Activated CD8-positive, alpha-beta T cell treated with anti-CD3 and anti-CD28 coated beads, Interleukin-2, amount 10 ng/mL, durations not matched to agents 7 days and 5 days (primary cell): ENCODE data around the gene VPS9D1. TPM values are rescaled to one million over a fixed set of nuclear protein-coding genes. Genes with fewer than 3 reads are reported as not detected.
A peak's percentile ranks its signal among the peaks of the same experiment; 100 is the strongest.

Experiments used
- ATAC-seq: fragments of 150-1000 bp; cut with Tn5 transposase; one replicate; pipeline ENCODE4 v1.10.0; 2021; ENCODE audit warnings: moderate library complexity
- CTCF ChIA-PET: fragments of 350-600 bp; sonication (Branson Sonifier 250); formaldehyde crosslinking; loops from one replicate; lab custom pipeline; 2021; ENCODE audit warnings: antibody characterized with exemption; lab: Charles Lee
- POLR2A ChIA-PET: fragments of 350-600 bp; sonication (Branson Sonifier 250); formaldehyde crosslinking; loops from one replicate; lab custom pipeline; 2021; ENCODE audit warnings: antibody characterized with exemption; lab: Charles Lee
- DNase-seq: peaks from one replicate; pipeline ENCODE4 v3.0.0-alpha.2; 2020
- H3K27ac Mint-ChIP-seq: one replicate; pipeline ENCODE4 v1.8.0; 2021; ENCODE audit warnings: mild to moderate bottlenecking, mixed read lengths
- H3K27me3 Mint-ChIP-seq: one replicate; pipeline ENCODE4 v1.8.0; 2021; ENCODE audit warnings: low read depth, mixed read lengths
- H3K36me3 Mint-ChIP-seq: one replicate; pipeline ENCODE4 v1.8.0; 2021; ENCODE audit warnings: low read depth, mixed read lengths
- H3K4me1 Mint-ChIP-seq: one replicate; pipeline ENCODE4 v1.8.0; 2021; ENCODE audit warnings: low read depth, mixed read lengths
- H3K4me3 Mint-ChIP-seq: one replicate; pipeline ENCODE4 v1.8.0; 2021; ENCODE audit warnings: mild to moderate bottlenecking, mixed read lengths
- H3K9me3 Mint-ChIP-seq: one replicate; pipeline ENCODE4 v1.8.0; 2022; ENCODE audit warnings: mixed read lengths; ENCODE audit not compliant: insufficient read depth
- total RNA-seq, 2 experiments: library from RNA; stranded (reverse); gene quantifications; one replicate each; pipeline ENCODE4 v1.2.3, GENCODE V29; 2021

The VPS9D1 gene
- total RNA-seq, 2 experiments from 2014 or later: 6.6 to 7.5 TPM

GRCh38 chr16:89744813-89745212 lies 24.1 kb upstream of the VPS9D1 start:
- no peak for ATAC-seq
- POLR2A ChIA-PET: interaction anchor here (1.2 kb wide), 1 partner anchor 20 kb away, joined by 4 read pairs; no protein-coding TSS in a partner anchor
- peaks cover 2% of the 10 kb centered on the region for H3K4me1 Mint-ChIP-seq
- H3K27ac Mint-ChIP-seq: no peak overlapping the region
- H3K9me3 Mint-ChIP-seq: no peaks in the 10 kb centered on the region
- no peak for DNase-seq
- CTCF ChIA-PET: no interaction called here
- H3K36me3 Mint-ChIP-seq: peaks cover 59% of the 10 kb centered on the region
- no peaks in the 10 kb centered on the region for H3K27me3 Mint-ChIP-seq
- no peak overlapping the region for H3K4me3 Mint-ChIP-seq

- CTCF ChIA-PET: interaction anchor here (1.1 to 3.2 kb wide), 4 partner anchors 37 to 118 kb away, joined by 3 to 21 read pairs (median 8); no protein-coding TSS in a partner anchor
- H3K36me3 Mint-ChIP-seq: peaks cover 62% of the 10 kb centered on the region
Measured at GRCh38 chr16:89742948-89743347, 22.2 kb upstream of the VPS9D1 start.

GRCh38 chr16:89741342-89742014 lies 20.8 kb upstream of the VPS9D1 start:
- peaks cover 70% of the 10 kb centered on the region for H3K36me3 Mint-ChIP-seq
- peak overlapping the region; percentile 66 for H3K27ac Mint-ChIP-seq
- ATAC-seq: no peak
- ChIA-PET POLR2A (interaction anchor here (1.0 to 7.6 kb wide), 2 partner anchors 18 to 24 kb away, joined by 5 to 42 read pairs; no protein-coding TSS in a partner anchor), CTCF (interaction anchor here (0.9 to 3.2 kb wide), 5 partner anchors 11 to 119 kb away, joined by 3 to 21 read pairs (median 4); no protein-coding TSS in a partner anchor)
- H3K4me1 Mint-ChIP-seq: peaks cover 22% of the 10 kb centered on the region
- no peak overlapping the region for H3K4me3 Mint-ChIP-seq
- no peak for DNase-seq
- H3K9me3 Mint-ChIP-seq: no peaks in the 10 kb centered on the region
- no peaks in the 10 kb centered on the region for H3K27me3 Mint-ChIP-seq

More at GRCh38 chr16:89742948-89743347, 22.2 kb upstream of the VPS9D1 start:
- no peak for ATAC-seq
- POLR2A ChIA-PET: no interaction called here
- Mint-ChIP-seq H3K27me3 (no peaks in the 10 kb centered on the region), H3K27ac (no peak overlapping the region), H3K9me3 (no peaks in the 10 kb centered on the region), H3K4me3 (no peak overlapping the region), H3K4me1 (peaks cover 7% of the 10 kb centered on the region)
- DNase-seq: no peak

- H3K9me3 Mint-ChIP-seq: no peaks in the 10 kb centered on the region
- peaks cover 28% of the 10 kb centered on the region for H3K4me1 Mint-ChIP-seq
- peaks cover 75% of the 10 kb centered on the region for H3K36me3 Mint-ChIP-seq
- ATAC-seq (no peak), DNase-seq (no peak)
- H3K27me3 Mint-ChIP-seq: no peaks in the 10 kb centered on the region
- CTCF ChIA-PET: no interaction called here
- H3K4me3 Mint-ChIP-seq: no peak overlapping the region
- peak overlapping the region; percentile 16 for H3K27ac Mint-ChIP-seq
- POLR2A ChIA-PET: interaction anchor here (1.2 to 7.6 kb wide), 4 partner anchors 8 to 33 kb away, joined by 4 to 42 read pairs (median 6); no protein-coding TSS in a partner anchor
Measured at GRCh38 chr16:89739383-89739782, 18.7 kb upstream of the VPS9D1 start.

DNA sequence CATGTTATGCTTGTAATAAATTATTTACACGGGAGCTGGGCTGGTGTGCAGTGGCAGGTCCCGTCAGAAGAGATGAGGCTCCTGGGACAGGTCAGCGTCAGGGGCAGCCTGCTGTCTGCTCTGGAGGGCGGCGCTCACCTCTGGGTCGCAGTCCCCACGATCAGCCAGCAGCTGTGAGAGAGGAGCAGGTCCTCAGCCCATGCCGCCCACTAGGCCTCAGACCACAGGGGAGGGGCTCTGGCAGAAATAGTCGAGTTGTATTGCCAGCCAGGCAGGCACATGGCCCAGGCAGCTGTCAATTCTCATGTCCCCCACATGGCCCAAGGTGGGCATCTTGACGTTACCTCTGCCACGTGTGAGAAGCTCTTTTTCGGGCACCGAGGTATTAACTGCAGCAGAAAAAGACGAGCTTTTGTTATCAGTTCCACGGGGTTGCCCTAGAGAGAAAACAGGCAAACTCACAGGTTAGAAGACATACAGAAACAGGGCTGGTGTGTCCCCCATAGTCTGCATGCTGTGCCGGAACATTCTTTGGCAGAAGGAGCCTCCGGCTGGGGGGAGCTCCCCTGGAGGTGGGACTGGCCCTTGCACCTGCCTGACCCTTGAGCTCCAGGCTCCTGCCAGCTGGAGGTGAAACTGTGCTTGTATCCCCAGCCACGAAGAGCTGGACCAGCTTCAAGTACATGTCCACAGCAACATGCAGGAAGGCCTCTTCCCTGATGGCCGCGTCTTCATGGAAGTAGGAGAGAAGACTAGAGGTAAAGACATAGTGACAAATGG lies 18.0 kb upstream of the VPS9D1 start:
- DNase-seq: no peak
- ATAC-seq: no peak
- no peaks in the 10 kb centered on the region for H3K9me3 Mint-ChIP-seq
- H3K27me3 Mint-ChIP-seq: no peaks in the 10 kb centered on the region
- no peak overlapping the region for H3K4me3 Mint-ChIP-seq
- H3K4me1 Mint-ChIP-seq: peaks cover 29% of the 10 kb centered on the region
- H3K36me3 Mint-ChIP-seq: peaks cover 76% of the 10 kb centered on the region
- ChIA-PET POLR2A (interaction anchor here (1.2 to 7.6 kb wide), 4 partner anchors 9 to 32 kb away, joined by 4 to 42 read pairs (median 6); no protein-coding TSS in a partner anchor), CTCF (interaction anchor here (0.8 kb wide), 1 partner anchor 33 kb away, joined by 4 read pairs; no protein-coding TSS in a partner anchor)
- H3K27ac Mint-ChIP-seq: no peak overlapping the region

DNA sequence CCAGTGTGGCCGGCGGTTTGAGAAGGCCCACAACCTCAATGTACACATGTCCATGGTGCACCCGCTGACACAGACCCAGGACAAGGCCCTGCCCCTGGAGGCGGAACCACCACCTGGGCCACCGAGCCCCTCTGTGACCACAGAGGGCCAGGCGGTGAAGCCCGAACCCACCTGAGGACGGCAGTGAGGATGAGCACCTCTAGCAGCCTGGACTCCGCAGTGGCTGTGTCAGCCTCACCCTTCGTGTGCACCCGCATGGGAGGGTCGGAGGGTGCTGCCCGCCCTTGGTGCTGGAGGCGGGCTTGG lies 17.3 kb upstream of the VPS9D1 start:
- ATAC-seq (no peak), DNase-seq (no peak)
- Mint-ChIP-seq H3K36me3 (peaks cover 77% of the 10 kb centered on the region), H3K27me3 (no peaks in the 10 kb centered on the region), H3K27ac (peak overlapping the region; percentile 71), H3K9me3 (no peaks in the 10 kb centered on the region), H3K4me3 (no peak overlapping the region), H3K4me1 (peaks cover 29% of the 10 kb centered on the region)
- ChIA-PET CTCF (no interaction called here), POLR2A (interaction anchor here (1.9 to 7.6 kb wide), 2 partner anchors 9 to 14 kb away, joined by 6 to 42 read pairs; no protein-coding TSS in a partner anchor)

DNA sequence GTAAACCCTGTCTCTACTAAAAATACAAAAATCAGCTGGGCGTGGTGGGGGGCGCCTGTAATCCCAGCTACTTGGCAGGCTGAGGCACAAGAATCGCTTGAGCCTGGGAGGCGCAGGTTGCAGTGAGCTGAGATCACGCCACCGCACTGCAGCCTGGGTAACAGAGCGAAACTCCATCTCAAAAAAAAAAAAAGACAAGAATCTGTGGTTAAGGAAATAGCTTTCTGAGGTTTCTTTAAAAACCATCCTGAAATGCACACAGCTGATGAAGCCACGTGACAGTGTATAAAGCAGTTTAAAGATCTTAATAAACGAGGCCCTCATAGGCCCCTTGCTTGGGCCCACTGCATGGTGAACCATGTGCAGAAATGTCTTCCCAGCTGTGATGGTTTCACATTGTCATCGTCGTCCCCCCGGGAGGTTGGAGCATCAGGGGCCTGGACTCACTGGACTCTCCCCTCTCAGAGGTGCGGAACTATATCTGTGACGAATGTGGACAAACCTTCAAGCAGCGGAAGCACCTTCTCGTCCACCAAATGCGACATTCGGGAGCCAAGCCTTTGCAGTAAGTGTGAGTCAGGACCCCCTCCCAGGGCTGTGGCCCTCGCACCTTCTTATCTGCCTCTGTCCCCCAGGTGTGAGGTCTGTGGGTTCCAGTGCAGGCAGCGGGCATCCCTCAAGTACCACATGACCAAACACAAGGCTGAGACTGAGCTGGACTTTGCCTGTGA lies 16.8 kb upstream of the VPS9D1 start:
- Mint-ChIP-seq H3K9me3 (no peaks in the 10 kb centered on the region), H3K36me3 (peaks cover 79% of the 10 kb centered on the region), H3K27ac (peak overlapping the region; percentile 71), H3K4me3 (peak overlapping the region; percentile 15), H3K4me1 (peaks cover 32% of the 10 kb centered on the region), H3K27me3 (no peaks in the 10 kb centered on the region)
- POLR2A ChIA-PET: interaction anchor here (1.9 to 7.6 kb wide), 2 partner anchors 8 to 14 kb away, joined by 6 to 42 read pairs; no protein-coding TSS in a partner anchor
- peak; percentile 63 for ATAC-seq
- CTCF ChIA-PET: interaction anchor here (0.7 to 2.5 kb wide), 7 partner anchors 13 to 173 kb away, joined by 3 to 12 read pairs (median 3); partner anchors contain the start of gene FANCA
- peak; percentile 70 for DNase-seq

GRCh38 chr16:89736554-89736953 lies 15.9 kb upstream of the VPS9D1 start:
- DNase-seq (no peak), ATAC-seq (no peak)
- peak overlapping the region; percentile 71 for H3K27ac Mint-ChIP-seq
- POLR2A ChIA-PET: interaction anchor here (7.6 kb wide), 1 partner anchor 13 kb away, joined by 42 read pairs; no protein-coding TSS in a partner anchor
- peaks cover 36% of the 10 kb centered on the region for H3K4me1 Mint-ChIP-seq
- H3K9me3 Mint-ChIP-seq: no peaks in the 10 kb centered on the region
- peaks cover 84% of the 10 kb centered on the region for H3K36me3 Mint-ChIP-seq
- no peaks in the 10 kb centered on the region for H3K27me3 Mint-ChIP-seq
- CTCF ChIA-PET: interaction anchor here (1.1 to 2.5 kb wide), 4 partner anchors 18 to 174 kb away, joined by 3 to 12 read pairs (median 6); no protein-coding TSS in a partner anchor
- H3K4me3 Mint-ChIP-seq: no peak overlapping the region

DNA sequence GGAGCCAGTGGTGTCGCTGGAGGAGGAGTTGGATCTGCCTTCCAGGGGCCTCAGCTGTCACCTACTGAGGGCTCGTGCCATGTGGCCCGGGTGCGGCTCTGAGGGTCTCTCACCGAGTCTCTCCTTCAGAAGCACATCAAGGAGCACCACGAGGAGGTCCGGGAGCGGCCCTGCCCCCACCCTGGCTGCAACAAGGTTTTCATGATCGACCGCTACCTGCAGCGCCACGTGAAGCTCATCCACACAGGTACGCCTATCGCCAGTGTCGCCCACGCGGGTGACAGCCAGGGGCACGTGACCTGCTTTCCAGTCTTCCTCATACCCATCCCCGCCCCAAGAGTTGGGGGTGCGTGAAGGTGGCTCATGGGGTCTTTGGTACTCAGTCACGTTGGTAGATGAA lies 13.1 kb upstream of the VPS9D1 start:
- no peaks in the 10 kb centered on the region for H3K27me3 Mint-ChIP-seq
- H3K4me1 Mint-ChIP-seq: peaks cover 43% of the 10 kb centered on the region
- peaks cover 84% of the 10 kb centered on the region for H3K36me3 Mint-ChIP-seq
- no peak overlapping the region for H3K27ac Mint-ChIP-seq
- POLR2A ChIA-PET: interaction anchor here (1.5 kb wide), 1 partner anchor 9 kb away, joined by 6 read pairs; no protein-coding TSS in a partner anchor
- H3K9me3 Mint-ChIP-seq: no peaks in the 10 kb centered on the region
- DNase-seq: no peak
- no peak for ATAC-seq
- CTCF ChIA-PET: interaction anchor here (1.2 kb wide), 1 partner anchor 28 kb away, joined by 3 read pairs; no protein-coding TSS in a partner anchor
- H3K4me3 Mint-ChIP-seq: no peak overlapping the region

DNA sequence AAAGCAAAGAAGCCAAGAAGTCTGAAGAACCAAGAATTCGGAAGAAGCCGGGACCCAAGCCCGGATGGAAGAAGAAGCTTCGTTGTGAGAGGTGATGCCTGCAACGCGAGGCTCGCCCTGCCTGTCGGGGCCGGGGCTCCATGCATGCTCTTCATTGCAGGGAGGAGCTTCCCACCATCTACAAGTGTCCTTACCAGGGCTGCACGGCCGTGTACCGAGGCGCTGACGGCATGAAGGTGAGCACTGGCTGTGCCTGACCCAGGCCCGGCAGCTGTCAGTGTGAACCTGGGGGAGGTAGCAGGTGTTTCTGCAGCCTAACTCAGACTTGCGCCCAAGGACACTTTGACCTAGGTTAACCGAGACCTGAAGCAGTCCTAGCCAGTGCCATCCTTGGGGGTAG lies 12.6 kb upstream of the VPS9D1 start:
- CTCF ChIA-PET: interaction anchor here (1.2 kb wide), 1 partner anchor 28 kb away, joined by 3 read pairs; no protein-coding TSS in a partner anchor
- H3K27me3 Mint-ChIP-seq: no peaks in the 10 kb centered on the region

DNA sequence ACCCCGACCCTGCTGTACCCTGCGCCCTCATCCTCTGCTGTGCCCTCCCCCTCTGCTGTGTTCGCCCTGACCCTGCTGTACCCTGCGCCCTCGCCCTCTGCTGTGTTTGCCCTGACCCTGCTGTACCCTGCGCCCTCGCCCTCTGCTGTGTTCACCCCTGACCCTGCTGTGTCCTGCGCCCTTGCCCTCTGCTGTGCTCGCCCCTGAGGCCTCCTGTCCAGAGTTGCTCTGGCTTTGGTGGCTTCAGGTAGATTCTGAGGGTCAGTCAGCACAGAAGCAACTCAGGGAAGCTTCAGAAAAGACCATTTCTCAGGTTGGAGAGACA lies 12.2 kb upstream of the VPS9D1 start:
- POLR2A ChIA-PET: interaction anchor here (0.7 to 1.5 kb wide), 3 partner anchors 8 to 25 kb away, joined by 3 to 7 read pairs (median 6); no protein-coding TSS in a partner anchor
- DNase-seq (no peak), ATAC-seq (no peak)
- Mint-ChIP-seq H3K27ac (no peak overlapping the region), H3K9me3 (no peaks in the 10 kb centered on the region), H3K36me3 (peaks cover 79% of the 10 kb centered on the region), H3K4me3 (no peak overlapping the region), H3K4me1 (peaks cover 40% of the 10 kb centered on the region), H3K27me3 (no peaks in the 10 kb centered on the region)
- CTCF ChIA-PET: interaction anchor here (1.2 kb wide), 1 partner anchor 27 kb away, joined by 3 read pairs; no protein-coding TSS in a partner anchor

More for the DNA sequence above, 12.6 kb upstream of the VPS9D1 start:
- peaks cover 82% of the 10 kb centered on the region for H3K36me3 Mint-ChIP-seq
- no peak overlapping the region for H3K27ac Mint-ChIP-seq
- POLR2A ChIA-PET: interaction anchor here (0.7 to 1.5 kb wide), 2 partner anchors 9 to 26 kb away, joined by 3 to 6 read pairs; no protein-coding TSS in a partner anchor
- H3K9me3 Mint-ChIP-seq: no peaks in the 10 kb centered on the region
- DNase-seq (no peak), ATAC-seq (no peak)
- no peak overlapping the region for H3K4me3 Mint-ChIP-seq
- H3K4me1 Mint-ChIP-seq: peaks cover 41% of the 10 kb centered on the region
